H9 (cell line): ENCODE results near the gene IGF2BP3. TPM values are rescaled to one million over a fixed set of nuclear protein-coding genes. Genes with fewer than 3 reads are reported as not detected.

ENCODE experiments used
- DNase-seq: peaks from one replicate; pipeline ENCODE4 v3.0.0-alpha.2; 2017
- H2AFZ ChIP-seq: one replicate; pipeline ENCODE4 v1.6.1; 2013; ENCODE audit warnings: mild to moderate bottlenecking, low read length, control low read depth, moderate library complexity
- H2AK5ac ChIP-seq: 2 replicates; pipeline ENCODE4 v1.6.1; 2013; ENCODE audit warnings: low read length, control low read depth, mixed read lengths; ENCODE audit not compliant: insufficient read length
- H2BK120ac ChIP-seq: one replicate; pipeline ENCODE4 v1.6.1; 2013; ENCODE audit warnings: low read depth, mild to moderate bottlenecking, low read length, control low read depth, inconsistent platforms; ENCODE audit not compliant: poor library complexity, severe bottlenecking
- H2BK12ac ChIP-seq: 2 replicates; pipeline ENCODE4 v1.6.1; 2013; ENCODE audit warnings: low read length, control low read depth, mixed read lengths, low read depth; ENCODE audit not compliant: insufficient read length
- H2BK15ac ChIP-seq: 2 replicates; pipeline ENCODE4 v1.6.1; 2013; ENCODE audit warnings: low read depth, low read length, control low read depth
- H2BK20ac ChIP-seq: one replicate; pipeline ENCODE4 v1.6.1; 2013; ENCODE audit warnings: low read depth, mild to moderate bottlenecking, low read length, control low read depth, inconsistent platforms; ENCODE audit not compliant: poor library complexity, severe bottlenecking
- H2BK5ac ChIP-seq: 2 replicates; pipeline ENCODE4 v1.6.1; 2013; ENCODE audit warnings: low read length, control low read depth, mixed read lengths; ENCODE audit not compliant: insufficient read length
- H3K14ac ChIP-seq: 2 replicates; pipeline ENCODE4 v1.6.1; 2013; ENCODE audit warnings: low read length, control low read depth; ENCODE audit not compliant: insufficient read depth
- H3K18ac ChIP-seq: 2 replicates; pipeline ENCODE4 v1.6.1; 2013; ENCODE audit warnings: low read depth, mild to moderate bottlenecking, mixed read lengths, low read length, control low read depth; ENCODE audit not compliant: insufficient read length
- H3K23ac ChIP-seq: 2 replicates; pipeline ENCODE4 v1.6.1; 2013; ENCODE audit warnings: low read length, control low read depth, mixed read lengths, low read depth; ENCODE audit not compliant: insufficient read length
- H3K23me2 ChIP-seq: 2 replicates; pipeline ENCODE4 v1.6.1; 2013; ENCODE audit warnings: low read depth, mild to moderate bottlenecking, mixed read lengths, low read length, control low read depth; ENCODE audit not compliant: insufficient read length, poor library complexity, severe bottlenecking
- H3K27ac ChIP-seq: 2 replicates; pipeline ENCODE4 v1.5.1; 2013; ENCODE audit warnings: low read length, control low read depth, mixed read lengths, low read depth; ENCODE audit not compliant: insufficient read length
- H3K27me3 ChIP-seq: 2 replicates; pipeline ENCODE4 v1.6.1; 2013; ENCODE audit warnings: low read length, control low read depth, inconsistent platforms; ENCODE audit not compliant: insufficient read depth
- H3K4ac ChIP-seq: 2 replicates; pipeline ENCODE4 v1.6.1; 2013; ENCODE audit warnings: low read depth, mild to moderate bottlenecking, control low read depth, inconsistent platforms, low read length, moderate library complexity
- H3K4me1 ChIP-seq: 2 replicates; pipeline ENCODE4 v1.6.1; 2013; ENCODE audit warnings: low read length, control low read depth, inconsistent platforms; ENCODE audit not compliant: insufficient read depth
- H3K4me2 ChIP-seq: 2 replicates; pipeline ENCODE4 v1.6.1; 2013; ENCODE audit warnings: low read length, control low read depth, mixed read lengths; ENCODE audit not compliant: insufficient read length, insufficient read depth
- H3K56ac ChIP-seq: 2 replicates; pipeline ENCODE4 v1.6.1; 2013; ENCODE audit warnings: low read depth, mild to moderate bottlenecking, mixed read lengths, low read length, control low read depth; ENCODE audit not compliant: insufficient read length
- H3K79me1 ChIP-seq: 2 replicates; pipeline ENCODE4 v1.6.1; 2013; ENCODE audit warnings: low read depth, mild to moderate bottlenecking, moderate library complexity, low read length, control low read depth, inconsistent platforms; ENCODE audit not compliant: insufficient read depth, poor library complexity, severe bottlenecking
- H3K79me2 ChIP-seq: 2 replicates; pipeline ENCODE4 v1.6.1; 2013; ENCODE audit warnings: low read length, control low read depth, inconsistent platforms; ENCODE audit not compliant: insufficient read depth
- H3K9ac ChIP-seq: 2 replicates; pipeline ENCODE4 v1.6.1; 2013; ENCODE audit warnings: low read length, control low read depth, mixed read lengths; ENCODE audit not compliant: insufficient read length; ENCODE audit errors: extremely low read depth
- H3K9me3 ChIP-seq: one replicate; pipeline ENCODE4 v1.6.1; 2013; ENCODE audit warnings: low read depth, low read length, inconsistent platforms; ENCODE audit not compliant: control insufficient read depth
- H3T11ph ChIP-seq: one replicate; pipeline ENCODE4 v1.6.1; 2013; ENCODE audit warnings: mild to moderate bottlenecking, low read length, control low read depth, inconsistent platforms
- H4K20me1 ChIP-seq: one replicate; pipeline ENCODE4 v1.6.1; 2013; ENCODE audit not compliant: control insufficient read depth, insufficient read length, insufficient read depth
- H4K5ac ChIP-seq: 2 replicates; pipeline ENCODE4 v1.6.1; 2013; ENCODE audit warnings: low read depth, mild to moderate bottlenecking, mixed read lengths, low read length, control low read depth; ENCODE audit not compliant: insufficient read length
- H4K8ac ChIP-seq: replicated peaks from 2 replicates; pipeline ENCODE4 v1.6.1; 2013; ENCODE audit warnings: low read length, control low read depth, mixed read lengths, low read depth; ENCODE audit not compliant: insufficient read length
- H4K91ac ChIP-seq: 2 replicates; pipeline ENCODE4 v1.6.1; 2013; ENCODE audit warnings: low read depth, mild to moderate bottlenecking, moderate library complexity, mixed read lengths, low read length, control low read depth; ENCODE audit not compliant: insufficient read length
- H3K27ac Mint-ChIP-seq, 3 experiments: 2 replicates in 2 of 3; 3 replicates in 1 of 3; pipeline ENCODE4 v1.8.0; 2020 to 2021; ENCODE audit warnings: mixed read lengths in 3 of 3, mild to moderate bottlenecking in 1 of 3, moderate library complexity in 1 of 3
- H3K27me3 Mint-ChIP-seq: 2 replicates; pipeline ENCODE4 v1.8.0; 2021; ENCODE audit warnings: low read depth, mild to moderate bottlenecking, moderate library complexity, mixed read lengths
- H3K36me3 Mint-ChIP-seq, 3 experiments: 2 replicates in 2 of 3; 3 replicates in 1 of 3; pipeline ENCODE4 v1.8.0; 2020 to 2021; ENCODE audit warnings: low read depth in 3 of 3, mixed read lengths in 3 of 3; ENCODE audit not compliant: insufficient read depth in 1 of 3
- H3K4me1 Mint-ChIP-seq, 2 experiments: 2 replicates each; pipeline ENCODE4 v1.8.0; 2020; ENCODE audit warnings: mixed read lengths in 2 of 2
- H3K4me3 Mint-ChIP-seq, 2 experiments: 2 replicates in 1 of 2; 3 replicates in 1 of 2; pipeline ENCODE4 v1.8.0; 2020 to 2021; ENCODE audit warnings: mild to moderate bottlenecking in 2 of 2, mixed read lengths in 2 of 2, moderate library complexity in 1 of 2
- H3K9me3 Mint-ChIP-seq, 2 experiments: 2 replicates in 1 of 2; 3 replicates in 1 of 2; pipeline ENCODE4 v1.8.0; 2020; ENCODE audit warnings: mild to moderate bottlenecking in 2 of 2, mixed read lengths in 2 of 2, moderate library complexity in 1 of 2
- WGBS: extraction: QIAGEN DNeasy Blood & Tissue Kit; methylation state at CpG from one replicate; pipeline ENCODE4 v1.1.7; 2013; ENCODE audit warnings: missing lambda C conversion rate, low lambda C conversion rate, mixed read lengths; ENCODE audit not compliant: insufficient read length; ENCODE audit errors: extremely low coverage; 5-methylcytosine and 5-hydroxymethylcytosine counted together
- total RNA-seq: library from RNA; stranded (reverse); gene quantifications from 2 replicates; pipeline ENCODE4 v1.2.1, GENCODE V29; 2021
- TF ChIP-seq, protein P1 (sequence below): fragments of 200-600 bp; sonication (generic); conservative IDR thresholded peaks from 3 replicates; pipeline ENCODE4 v1.8.0; 2021; ENCODE audit warnings: antibody characterized with exemption, mild to moderate bottlenecking

The IGF2BP3 gene
- total RNA-seq, 1 experiment from 2014 or later: 197 TPM

DNA sequence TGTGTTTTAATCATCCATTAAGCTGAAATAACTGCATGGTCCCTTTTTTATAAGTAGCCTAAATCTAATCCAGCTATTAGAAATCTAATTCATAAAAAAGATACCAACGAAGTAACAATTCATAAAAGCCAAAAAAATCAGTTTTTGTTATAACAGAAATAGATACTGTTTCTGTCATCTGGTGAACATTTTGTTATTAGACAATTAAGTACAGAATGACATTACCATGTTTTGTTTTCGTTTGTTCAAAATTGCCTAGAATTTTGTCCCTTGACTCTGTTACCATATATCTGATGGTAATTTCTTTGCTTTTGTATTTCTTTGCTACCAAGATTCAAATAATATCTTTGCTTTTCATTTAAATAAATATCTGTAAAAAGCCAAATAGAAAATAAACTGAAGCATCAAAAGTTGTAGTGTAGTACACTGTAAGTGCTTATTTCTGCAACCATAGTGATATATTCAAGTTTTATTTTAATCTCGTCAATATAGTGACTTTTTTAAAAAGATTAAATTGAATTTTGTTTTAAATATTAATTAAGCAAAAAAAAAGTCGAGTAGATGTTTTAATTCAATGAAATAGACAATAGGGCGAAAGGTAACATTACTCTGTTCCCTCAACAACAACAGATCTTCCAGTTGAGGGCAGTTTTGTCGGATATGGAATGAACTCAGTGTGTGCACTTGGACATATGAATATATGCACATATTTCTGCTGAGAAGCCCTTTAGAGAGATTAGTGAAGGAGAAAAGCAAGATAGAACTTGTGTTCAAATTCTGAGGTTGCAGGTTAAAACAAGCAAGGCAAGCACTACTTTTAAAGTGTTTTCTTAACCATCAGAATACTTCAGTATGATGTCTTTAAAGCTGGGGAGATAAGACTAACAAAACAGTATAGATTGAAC, 7.9 kb upstream of the IGF2BP3 start:
- H3K23ac ChIP-seq: no peak overlapping the region
- Mint-ChIP-seq H3K27ac (0 out of 7 replicates have a peak overlapping the region, but pooled peaks of 1 of the 3 experiments have one; percentile 10), H3K36me3 (peaks cover 0 to 3% (median 2%) of the 10 kb centered on the region in 3 experiments; a peak in 5 of 7 replicates), H3K4me3 (no peak overlapping the region; a peak in 2 of 5 replicates), H3K4me1 (peaks cover 27 to 33% of the 10 kb centered on the region in 2 experiments), H3K9me3 (no peaks in the 10 kb centered on the region; a peak in 1 of 5 replicates), H3K27me3 (no peaks in the 10 kb centered on the region)
- TF ChIP-seq, protein P1, sequence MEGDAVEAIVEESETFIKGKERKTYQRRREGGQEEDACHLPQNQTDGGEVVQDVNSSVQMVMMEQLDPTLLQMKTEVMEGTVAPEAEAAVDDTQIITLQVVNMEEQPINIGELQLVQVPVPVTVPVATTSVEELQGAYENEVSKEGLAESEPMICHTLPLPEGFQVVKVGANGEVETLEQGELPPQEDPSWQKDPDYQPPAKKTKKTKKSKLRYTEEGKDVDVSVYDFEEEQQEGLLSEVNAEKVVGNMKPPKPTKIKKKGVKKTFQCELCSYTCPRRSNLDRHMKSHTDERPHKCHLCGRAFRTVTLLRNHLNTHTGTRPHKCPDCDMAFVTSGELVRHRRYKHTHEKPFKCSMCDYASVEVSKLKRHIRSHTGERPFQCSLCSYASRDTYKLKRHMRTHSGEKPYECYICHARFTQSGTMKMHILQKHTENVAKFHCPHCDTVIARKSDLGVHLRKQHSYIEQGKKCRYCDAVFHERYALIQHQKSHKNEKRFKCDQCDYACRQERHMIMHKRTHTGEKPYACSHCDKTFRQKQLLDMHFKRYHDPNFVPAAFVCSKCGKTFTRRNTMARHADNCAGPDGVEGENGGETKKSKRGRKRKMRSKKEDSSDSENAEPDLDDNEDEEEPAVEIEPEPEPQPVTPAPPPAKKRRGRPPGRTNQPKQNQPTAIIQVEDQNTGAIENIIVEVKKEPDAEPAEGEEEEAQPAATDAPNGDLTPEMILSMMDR: no peak
- peaks cover 14% of the 10 kb centered on the region for H3K23me2 ChIP-seq
- no peak overlapping the region for H4K5ac ChIP-seq
- no peaks in the 10 kb centered on the region for H3K9me3 ChIP-seq
- H4K91ac ChIP-seq: no peak overlapping the region
- no peaks in the 10 kb centered on the region for H3K79me1 ChIP-seq
- no peak overlapping the region for H3K27ac ChIP-seq
- H3K9ac ChIP-seq: no peak overlapping the region
- H3K27me3 ChIP-seq: no peaks in the 10 kb centered on the region
- H2BK12ac ChIP-seq: no peak overlapping the region
- H2BK5ac ChIP-seq: no peak overlapping the region
- H4K20me1 ChIP-seq: no peaks in the 10 kb centered on the region
- no peak overlapping the region for H3K56ac ChIP-seq
- H3K4ac ChIP-seq: no peak overlapping the region
- H3K4me2 ChIP-seq: no peak overlapping the region
- 100% methylated on average over 1 of the region's 6 CpGs for WGBS
- no peak for DNase-seq
- peaks cover 7% of the 10 kb centered on the region; the same call in 1 of the 2 replicates for H3K79me2 ChIP-seq
- H2BK20ac ChIP-seq: no peak overlapping the region
- peaks cover 2% of the 10 kb centered on the region; the same call in 1 of the 2 replicates for H3K4me1 ChIP-seq
- no peak overlapping the region for H4K8ac ChIP-seq
- no peak overlapping the region for H3K14ac ChIP-seq
- no peak overlapping the region for H3T11ph ChIP-seq
- H3K18ac ChIP-seq: no peak overlapping the region
- no peak overlapping the region for H2BK120ac ChIP-seq
- no peak overlapping the region for H2AFZ ChIP-seq
- H2AK5ac ChIP-seq: no peak overlapping the region
- H2BK15ac ChIP-seq: no peak overlapping the region
